ENCODE measurements around the gene TRPM3. TPM values are rescaled to one million over a fixed set of nuclear protein-coding genes. Genes with fewer than 3 reads are reported as not detected.

The TRPM3 gene
- polyA plus RNA-seq, 3 donors = not detected

GRCh38 chr9:70668751-70669150, 452.7 kb downstream of the TRPM3 start:
- Mint-ChIP-seq H3K9me3 (peaks cover 0 to 2% (median 0%) of the 10 kb centered on the region in 7 donors), H3K27ac (no peak overlapping the region), H3K27me3 (ENCODE audit: low read depth in 3 of 3) (peaks cover 0 to 2% (median 0%) of the 10 kb centered on the region in 3 donors), H3K4me1 (no peaks in the 10 kb centered on the region), H3K36me3 (no peaks in the 10 kb centered on the region), H3K4me3 (no peak overlapping the region)
- no peak for TF ChIP-seq CTCF (IDR thresholded peaks at IDR 0.05)
- Histone ChIP-seq H3K36me3 (replicated peaks in 1 of 2; ENCODE audit: control insufficient read depth in 1 of 2, insufficient read depth in 2 of 2, low read length in 2 of 2) (no peaks in the 10 kb centered on the region), H3K4me1 (ENCODE audit: control insufficient read depth in 1 of 2, insufficient read depth in 2 of 2, low read length in 2 of 2) (no peaks in the 10 kb centered on the region), H3K4me2 (replicated peaks; ENCODE audit: extremely low read depth, low read length, poor library complexity, severe bottlenecking) (no peak overlapping the region), H3K9ac (ENCODE audit: insufficient read depth, low read length, poor library complexity, severe bottlenecking) (no peak overlapping the region), H3K27me3 (ENCODE audit: control insufficient read depth in 2 of 2, insufficient read depth in 2 of 2, low read length in 2 of 2) (no peaks in the 10 kb centered on the region), H3K79me2 (ENCODE audit: insufficient read depth, low read length) (no peaks in the 10 kb centered on the region), H2AFZ (ENCODE audit: insufficient read depth, low read depth, low read length, poor library complexity, severe bottlenecking) (no peak overlapping the region), H4K20me1 (ENCODE audit: insufficient read depth, low read length) (no peaks in the 10 kb centered on the region), H3K9me3 (replicated peaks in 1 of 2; ENCODE audit: control insufficient read depth in 1 of 2, insufficient read depth in 1 of 2, low read length in 2 of 2) (no peaks in the 10 kb centered on the region), H3K4me3 (replicated peaks in 1 of 3; ENCODE audit: low read depth in 2 of 3, low read length in 3 of 3) (no peak overlapping the region), H3K27ac (ENCODE audit: low read depth in 1 of 2, low read length in 2 of 2) (no peak overlapping the region)
- 97% methylated on average over 3 of the region's 3 CpGs for WGBS (ENCODE audit: insufficient coverage)
- intact Hi-C loops (cut with micrococcal nuclease) = no loop called here
- no peak for DNase-seq

- H3K27ac ChIP-seq (ENCODE audit: low read depth in 1 of 2, low read length in 2 of 2) = no peak overlapping the region
- H3K9me3 Mint-ChIP-seq = peaks cover 2 to 14% (median 6%) of the 10 kb centered on the region in 7 donors
- peaks cover 0 to 3% (median 0%) of the 10 kb centered on the region in 3 donors for H3K27me3 Mint-ChIP-seq (ENCODE audit: low read depth in 3 of 3)
- intact Hi-C loops (cut with micrococcal nuclease) = no loop called here
- no peak overlapping the region for H3K4me3 Mint-ChIP-seq
- H3K4me1 Mint-ChIP-seq = no peaks in the 10 kb centered on the region
- H3K4me3 ChIP-seq (replicated peaks in 1 of 3; ENCODE audit: low read depth in 2 of 3, low read length in 3 of 3) = no peak overlapping the region
- no peaks in the 10 kb centered on the region for H3K36me3 ChIP-seq (replicated peaks in 1 of 2; ENCODE audit: control insufficient read depth in 1 of 2, insufficient read depth in 2 of 2, low read length in 2 of 2)
- no peaks in the 10 kb centered on the region for H3K79me2 ChIP-seq (ENCODE audit: insufficient read depth, low read length)
- peaks cover 0 to 7% of the 10 kb centered on the region in 2 donors for H3K9me3 ChIP-seq (replicated peaks in 1 of 2; ENCODE audit: control insufficient read depth in 1 of 2, insufficient read depth in 1 of 2, low read length in 2 of 2)
- H3K36me3 Mint-ChIP-seq = no peaks in the 10 kb centered on the region
- no peak overlapping the region for H2AFZ ChIP-seq (ENCODE audit: insufficient read depth, low read depth, low read length, poor library complexity, severe bottlenecking)
- DNase-seq = no peak
- no peaks in the 10 kb centered on the region for H3K4me1 ChIP-seq (ENCODE audit: control insufficient read depth in 1 of 2, insufficient read depth in 2 of 2, low read length in 2 of 2)
- H3K9ac ChIP-seq (ENCODE audit: insufficient read depth, low read length, poor library complexity, severe bottlenecking) = no peak overlapping the region
- no peaks in the 10 kb centered on the region for H4K20me1 ChIP-seq (ENCODE audit: insufficient read depth, low read length)
- H3K27me3 ChIP-seq (ENCODE audit: control insufficient read depth in 2 of 2, insufficient read depth in 2 of 2, low read length in 2 of 2) = no peaks in the 10 kb centered on the region
- TF ChIP-seq CTCF (IDR thresholded peaks at IDR 0.05) = no peak
- H3K4me2 ChIP-seq (replicated peaks; ENCODE audit: extremely low read depth, low read length, poor library complexity, severe bottlenecking) = no peak overlapping the region
- no peak overlapping the region for H3K27ac Mint-ChIP-seq
These were observed 462.7 kb downstream of the TRPM3 start for GRCh38 chr9:70658765-70659164.

All from CD14-positive monocyte (primary cell).